ENCODE results near the gene RNU6-1. TPM values are rescaled to one million over a fixed set of nuclear protein-coding genes. Genes with fewer than 3 reads are reported as not detected.

The RNU6-1 gene
- total and polyA plus RNA-seq, 2 experiments from 2014 or later, result not detected

GRCh38 chr15:67803299-67803698 is 36.5 kb downstream of the RNU6-1 start:
- DNase-seq (ENCODE audit: low spot score) (no peak), ATAC-seq (no peak)
- Histone ChIP-seq H2AFZ (no peak overlapping the region), H3K4me1 (ENCODE audit: insufficient read depth) (peaks cover 14% of the 10 kb centered on the region), H3K36me3 (ENCODE audit: insufficient read depth) (no peaks in the 10 kb centered on the region), H3F3A (replicated peaks; ENCODE audit: low read depth) (no peaks in the 10 kb centered on the region), H3K79me2 (replicated peaks; ENCODE audit: insufficient read depth) (no peaks in the 10 kb centered on the region), H3K27ac (ENCODE audit: low read depth) (no peak overlapping the region), H3K27me3 (ENCODE audit: insufficient read depth) (no peaks in the 10 kb centered on the region), H3K4me2 (no peak overlapping the region), H3K9me2 (ENCODE audit: insufficient read depth) (no peaks in the 10 kb centered on the region), H4K20me1 (replicated peaks; ENCODE audit: insufficient read depth) (no peaks in the 10 kb centered on the region; the same call in 1 of the 2 replicates), H3K4me3 (no peak overlapping the region)
- TF ChIP-seq JUNB (IDR thresholded peaks at IDR 0.05; ENCODE audit: unreplicated experiment), result no peak
- TF ChIP-seq EZH2 (IDR thresholded peaks at IDR 0.05; ENCODE audit: low read depth, unreplicated experiment), result no peak
- TF ChIP-seq, protein P1, sequence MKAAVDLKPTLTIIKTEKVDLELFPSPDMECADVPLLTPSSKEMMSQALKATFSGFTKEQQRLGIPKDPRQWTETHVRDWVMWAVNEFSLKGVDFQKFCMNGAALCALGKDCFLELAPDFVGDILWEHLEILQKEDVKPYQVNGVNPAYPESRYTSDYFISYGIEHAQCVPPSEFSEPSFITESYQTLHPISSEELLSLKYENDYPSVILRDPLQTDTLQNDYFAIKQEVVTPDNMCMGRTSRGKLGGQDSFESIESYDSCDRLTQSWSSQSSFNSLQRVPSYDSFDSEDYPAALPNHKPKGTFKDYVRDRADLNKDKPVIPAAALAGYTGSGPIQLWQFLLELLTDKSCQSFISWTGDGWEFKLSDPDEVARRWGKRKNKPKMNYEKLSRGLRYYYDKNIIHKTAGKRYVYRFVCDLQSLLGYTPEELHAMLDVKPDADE (IDR thresholded peaks at IDR 0.05), result no peak
- TF ChIP-seq EZH2phosphoT487 (IDR thresholded peaks at IDR 0.05; ENCODE audit: unreplicated experiment), result no peak
- TF ChIP-seq NANOG (IDR thresholded peaks at IDR 0.05; ENCODE audit: borderline replicate concordance), result no peak
- no peak for TF ChIP-seq POLR2AphosphoS5 (IDR thresholded peaks at IDR 0.05; ENCODE audit: low read depth)
- TF ChIP-seq, protein P2, sequence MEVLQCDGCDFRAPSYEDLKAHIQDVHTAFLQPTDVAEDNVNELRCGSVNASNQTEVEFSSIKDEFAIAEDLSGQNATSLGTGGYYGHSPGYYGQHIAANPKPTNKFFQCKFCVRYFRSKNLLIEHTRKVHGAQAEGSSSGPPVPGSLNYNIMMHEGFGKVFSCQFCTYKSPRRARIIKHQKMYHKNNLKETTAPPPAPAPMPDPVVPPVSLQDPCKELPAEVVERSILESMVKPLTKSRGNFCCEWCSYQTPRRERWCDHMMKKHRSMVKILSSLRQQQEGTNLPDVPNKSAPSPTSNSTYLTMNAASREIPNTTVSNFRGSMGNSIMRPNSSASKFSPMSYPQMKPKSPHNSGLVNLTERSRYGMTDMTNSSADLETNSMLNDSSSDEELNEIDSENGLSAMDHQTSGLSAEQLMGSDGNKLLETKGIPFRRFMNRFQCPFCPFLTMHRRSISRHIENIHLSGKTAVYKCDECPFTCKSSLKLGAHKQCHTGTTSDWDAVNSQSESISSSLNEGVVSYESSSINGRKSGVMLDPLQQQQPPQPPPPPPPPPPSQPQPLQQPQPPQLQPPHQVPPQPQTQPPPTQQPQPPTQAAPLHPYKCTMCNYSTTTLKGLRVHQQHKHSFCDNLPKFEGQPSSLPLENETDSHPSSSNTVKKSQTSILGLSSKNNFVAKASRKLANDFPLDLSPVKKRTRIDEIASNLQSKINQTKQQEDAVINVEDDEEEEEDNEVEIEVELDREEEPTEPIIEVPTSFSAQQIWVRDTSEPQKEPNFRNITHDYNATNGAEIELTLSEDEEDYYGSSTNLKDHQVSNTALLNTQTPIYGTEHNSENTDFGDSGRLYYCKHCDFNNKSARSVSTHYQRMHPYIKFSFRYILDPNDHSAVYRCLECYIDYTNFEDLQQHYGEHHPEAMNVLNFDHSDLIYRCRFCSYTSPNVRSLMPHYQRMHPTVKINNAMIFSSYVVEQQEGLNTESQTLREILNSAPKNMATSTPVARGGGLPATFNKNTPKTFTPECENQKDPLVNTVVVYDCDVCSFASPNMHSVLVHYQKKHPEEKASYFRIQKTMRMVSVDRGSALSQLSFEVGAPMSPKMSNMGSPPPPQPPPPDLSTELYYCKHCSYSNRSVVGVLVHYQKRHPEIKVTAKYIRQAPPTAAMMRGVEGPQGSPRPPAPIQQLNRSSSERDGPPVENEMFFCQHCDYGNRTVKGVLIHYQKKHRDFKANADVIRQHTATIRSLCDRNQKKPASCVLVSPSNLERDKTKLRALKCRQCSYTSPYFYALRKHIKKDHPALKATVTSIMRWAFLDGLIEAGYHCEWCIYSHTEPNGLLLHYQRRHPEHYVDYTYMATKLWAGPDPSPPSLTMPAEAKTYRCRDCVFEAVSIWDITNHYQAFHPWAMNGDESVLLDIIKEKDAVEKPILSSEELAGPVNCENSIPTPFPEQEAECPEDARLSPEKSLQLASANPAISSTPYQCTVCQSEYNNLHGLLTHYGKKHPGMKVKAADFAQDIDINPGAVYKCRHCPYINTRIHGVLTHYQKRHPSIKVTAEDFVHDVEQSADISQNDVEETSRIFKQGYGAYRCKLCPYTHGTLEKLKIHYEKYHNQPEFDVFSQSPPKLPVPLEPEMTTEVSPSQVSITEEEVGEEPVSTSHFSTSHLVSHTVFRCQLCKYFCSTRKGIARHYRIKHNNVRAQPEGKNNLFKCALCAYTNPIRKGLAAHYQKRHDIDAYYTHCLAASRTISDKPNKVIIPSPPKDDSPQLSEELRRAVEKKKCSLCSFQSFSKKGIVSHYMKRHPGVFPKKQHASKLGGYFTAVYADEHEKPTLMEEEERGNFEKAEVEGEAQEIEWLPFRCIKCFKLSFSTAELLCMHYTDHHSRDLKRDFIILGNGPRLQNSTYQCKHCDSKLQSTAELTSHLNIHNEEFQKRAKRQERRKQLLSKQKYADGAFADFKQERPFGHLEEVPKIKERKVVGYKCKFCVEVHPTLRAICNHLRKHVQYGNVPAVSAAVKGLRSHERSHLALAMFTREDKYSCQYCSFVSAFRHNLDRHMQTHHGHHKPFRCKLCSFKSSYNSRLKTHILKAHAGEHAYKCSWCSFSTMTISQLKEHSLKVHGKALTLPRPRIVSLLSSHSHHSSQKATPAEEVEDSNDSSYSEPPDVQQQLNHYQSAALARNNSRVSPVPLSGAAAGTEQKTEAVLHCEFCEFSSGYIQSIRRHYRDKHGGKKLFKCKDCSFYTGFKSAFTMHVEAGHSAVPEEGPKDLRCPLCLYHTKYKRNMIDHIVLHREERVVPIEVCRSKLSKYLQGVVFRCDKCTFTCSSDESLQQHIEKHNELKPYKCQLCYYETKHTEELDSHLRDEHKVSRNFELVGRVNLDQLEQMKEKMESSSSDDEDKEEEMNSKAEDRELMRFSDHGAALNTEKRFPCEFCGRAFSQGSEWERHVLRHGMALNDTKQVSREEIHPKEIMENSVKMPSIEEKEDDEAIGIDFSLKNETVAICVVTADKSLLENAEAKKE (CRISPR knock-in tag; IDR thresholded peaks at IDR 0.05), result no peak
- no peak for TF ChIP-seq CREB1 (CRISPR knock-in tag; IDR thresholded peaks at IDR 0.05; ENCODE audit: low read depth)
- TF ChIP-seq, protein P3, sequence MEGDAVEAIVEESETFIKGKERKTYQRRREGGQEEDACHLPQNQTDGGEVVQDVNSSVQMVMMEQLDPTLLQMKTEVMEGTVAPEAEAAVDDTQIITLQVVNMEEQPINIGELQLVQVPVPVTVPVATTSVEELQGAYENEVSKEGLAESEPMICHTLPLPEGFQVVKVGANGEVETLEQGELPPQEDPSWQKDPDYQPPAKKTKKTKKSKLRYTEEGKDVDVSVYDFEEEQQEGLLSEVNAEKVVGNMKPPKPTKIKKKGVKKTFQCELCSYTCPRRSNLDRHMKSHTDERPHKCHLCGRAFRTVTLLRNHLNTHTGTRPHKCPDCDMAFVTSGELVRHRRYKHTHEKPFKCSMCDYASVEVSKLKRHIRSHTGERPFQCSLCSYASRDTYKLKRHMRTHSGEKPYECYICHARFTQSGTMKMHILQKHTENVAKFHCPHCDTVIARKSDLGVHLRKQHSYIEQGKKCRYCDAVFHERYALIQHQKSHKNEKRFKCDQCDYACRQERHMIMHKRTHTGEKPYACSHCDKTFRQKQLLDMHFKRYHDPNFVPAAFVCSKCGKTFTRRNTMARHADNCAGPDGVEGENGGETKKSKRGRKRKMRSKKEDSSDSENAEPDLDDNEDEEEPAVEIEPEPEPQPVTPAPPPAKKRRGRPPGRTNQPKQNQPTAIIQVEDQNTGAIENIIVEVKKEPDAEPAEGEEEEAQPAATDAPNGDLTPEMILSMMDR (conservative IDR thresholded peaks at IDR 0.05; ENCODE audit: low read depth in 2 of 2), result no peak
- TF ChIP-seq ZNF114 (CRISPR knock-in tag; IDR thresholded peaks at IDR 0.05), result no peak
- TF ChIP-seq STAT1 (IDR thresholded peaks at IDR 0.05; ENCODE audit: unreplicated experiment), result no peak
- TF ChIP-seq ZNF331 (CRISPR knock-in tag; IDR thresholded peaks at IDR 0.05; ENCODE audit: low read depth), result no peak
- no peak for TF ChIP-seq REST (IDR thresholded peaks at IDR 0.05; ENCODE audit: unreplicated experiment)
- Mint-ChIP-seq H3K27me3 (ENCODE audit: insufficient read depth, low read depth, poor library complexity) (peaks cover 12% of the 10 kb centered on the region), H3K27ac (no peak overlapping the region), H3K9me3 (no peaks in the 10 kb centered on the region), H3K36me3 (ENCODE audit: low read depth) (no peaks in the 10 kb centered on the region; the same call in 2 of the 3 replicates), H3K4me3 (no peak overlapping the region), H3K4me1 (peaks cover 34% of the 10 kb centered on the region)

Data from GM23338 (cell line).